GM06990 (cell line): ENCODE data around the gene SLC8A2.
A peak's percentile ranks its signal among the peaks of the same experiment; 100 is the strongest.
"Not testable (repeated sequence)": the region's sequence is repeated elsewhere in the genome, so short reads cannot be mapped to it uniquely, and the experiment has no call there.

Source experiments
- DNase-seq: peaks from one replicate; pipeline ENCODE4 v3.0.0-alpha.2; 2011; ENCODE audit not compliant: insufficient read length; ENCODE audit errors: extremely low read depth
- H3K27me3 ChIP-seq: replicated peaks from 2 replicates; pipeline ENCODE4 v1.6.0; 2011; ENCODE audit warnings: low read length; ENCODE audit not compliant: control insufficient read depth, insufficient read depth
- H3K36me3 ChIP-seq: 2 replicates; pipeline ENCODE4 v1.5.1; 2011; ENCODE audit warnings: low read length; ENCODE audit not compliant: control insufficient read depth, insufficient read depth
- H3K4me3 ChIP-seq: replicated peaks from 2 replicates; pipeline ENCODE4 v1.5.1; 2011; ENCODE audit warnings: low read depth, mild to moderate bottlenecking, control low read depth, low read length
- CTCF ChIP-seq: IDR thresholded peaks from 2 replicates; pipeline ENCODE4 v1.5.1; 2011; ENCODE audit warnings: low read length, control low read depth, mild to moderate bottlenecking, inconsistent platforms; ENCODE audit not compliant: insufficient read depth, poor library complexity, severe bottlenecking

Gene SLC8A2

DNA sequence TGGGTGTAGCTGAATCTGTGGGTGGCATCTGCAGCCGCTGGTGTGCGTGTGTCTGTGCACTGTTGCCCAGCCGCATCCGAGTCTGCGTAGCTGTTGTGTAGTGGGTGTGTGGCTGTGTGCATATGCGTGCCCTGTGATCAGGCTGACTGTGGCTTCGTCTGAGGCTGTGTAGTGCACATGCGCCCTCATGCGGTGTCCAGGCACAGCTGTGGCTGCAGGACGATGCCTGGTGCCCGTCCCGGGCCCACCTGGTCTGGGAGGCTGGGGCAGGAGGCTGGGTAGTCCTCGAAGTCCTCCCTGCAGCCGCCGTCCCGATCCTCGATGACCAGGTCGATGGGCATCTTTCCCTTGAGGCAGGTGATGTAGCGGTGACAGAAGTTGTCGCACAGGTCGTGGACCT, 57.2 kb downstream of the SLC8A2 start:
- Histone ChIP-seq H3K36me3 (no peaks in the 10 kb centered on the region), H3K4me3 (no peak overlapping the region), H3K27me3 (peaks cover 14% of the 10 kb centered on the region)
- TF ChIP-seq CTCF, result peak; percentile 46
- DNase-seq, result no peak

- no peak for DNase-seq
- Histone ChIP-seq H3K4me3 (no peak overlapping the region), H3K27me3 (peaks cover 14% of the 10 kb centered on the region), H3K36me3 (no peaks in the 10 kb centered on the region)
- TF ChIP-seq CTCF, result no peak
Measured at GRCh38 chr19:47413941-47414340, 57.8 kb downstream of the SLC8A2 start.

DNA sequence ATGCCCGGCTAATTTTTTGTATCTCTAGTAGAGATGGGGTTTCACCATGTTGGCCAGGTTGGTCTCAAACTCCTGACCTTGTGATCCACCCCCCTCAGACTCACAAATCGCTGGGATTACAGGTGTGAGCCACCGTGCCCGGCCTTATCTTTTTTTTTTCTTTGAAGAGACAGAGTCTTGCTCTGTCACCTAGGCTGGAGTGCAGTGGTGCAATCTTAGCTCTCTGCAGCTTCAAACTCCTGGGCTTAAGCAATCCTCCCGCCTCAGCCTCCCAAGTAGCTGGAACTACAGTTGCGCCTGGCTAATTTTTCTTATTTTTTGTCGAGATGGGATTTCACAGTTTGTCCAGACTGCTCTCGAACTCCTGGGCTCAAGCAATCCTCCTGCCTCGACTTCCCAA, 60.0 kb downstream of the SLC8A2 start:
- not testable (repeated sequence) for H3K36me3 ChIP-seq, H3K27me3 ChIP-seq, H3K4me3 ChIP-seq, DNase-seq

DNA sequence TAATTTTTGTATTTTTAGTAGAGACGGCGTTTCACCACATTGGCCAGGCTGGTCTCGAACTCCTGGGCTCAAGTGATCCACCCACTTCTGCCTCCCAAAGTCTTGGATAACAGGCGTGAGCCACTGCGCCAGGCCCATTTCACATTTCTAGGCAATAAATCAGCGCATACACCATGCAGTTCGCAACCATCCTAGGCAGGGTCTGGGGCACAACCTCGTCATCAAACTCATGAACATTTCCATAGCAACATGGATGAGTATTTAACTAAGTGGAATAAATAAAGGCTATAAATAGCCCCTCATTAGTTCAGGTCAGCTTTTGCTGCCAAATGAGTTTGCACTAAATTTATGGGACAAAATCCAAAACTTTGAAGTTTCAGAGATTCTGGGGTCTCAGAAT, 60.6 kb downstream of the SLC8A2 start:
- peaks cover 4% of the 10 kb centered on the region for H3K27me3 ChIP-seq

GRCh38 chr19:47408156-47408938, 63.3 kb downstream of the SLC8A2 start:
- H3K4me3 ChIP-seq, result no peak overlapping the region
- H3K36me3 ChIP-seq, result no peaks in the 10 kb centered on the region
- no peaks in the 10 kb centered on the region; the same call in 1 of the 2 replicates for H3K27me3 ChIP-seq
- no peak for DNase-seq
- TF ChIP-seq CTCF, result no peak

More for the DNA sequence above, 60.6 kb downstream of the SLC8A2 start:
- H3K4me3 ChIP-seq, result no peak overlapping the region
- H3K36me3 ChIP-seq, result no peaks in the 10 kb centered on the region
- DNase-seq, result no peak
- no peak for TF ChIP-seq CTCF

DNA sequence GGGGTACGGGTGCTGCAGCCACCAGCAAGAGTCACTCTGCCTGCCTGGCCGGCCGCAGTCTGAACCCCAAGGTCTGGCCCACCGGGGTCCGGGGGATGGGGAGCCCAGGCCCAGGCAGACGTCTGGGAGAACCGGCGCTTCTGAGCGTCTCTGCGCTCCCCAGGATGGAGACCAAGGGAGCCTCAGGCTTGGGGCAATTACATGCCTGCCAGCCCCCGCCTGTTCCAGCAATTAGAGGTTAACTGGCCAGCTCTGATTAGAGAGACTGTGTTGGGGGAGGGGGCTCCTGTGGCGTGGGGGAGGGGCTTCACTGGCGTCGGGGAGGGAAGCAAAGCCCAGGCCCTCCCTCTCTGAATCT, 64.3 kb downstream of the SLC8A2 start:
- no peak overlapping the region for H3K4me3 ChIP-seq
- no peak for DNase-seq
- H3K36me3 ChIP-seq, result no peaks in the 10 kb centered on the region
- H3K27me3 ChIP-seq, result no peaks in the 10 kb centered on the region; the same call in 1 of the 2 replicates
- TF ChIP-seq CTCF, result no peak
